ENCODE data around the gene COA6.

The COA6 gene

GRCh38 chr1:234413990-234414389 lies 40.7 kb downstream of the COA6 start:
- DNase-seq = no peak

GRCh38 chr1:234427950-234428646 lies 54.8 kb downstream of the COA6 start:
- no peak for DNase-seq

DNA sequence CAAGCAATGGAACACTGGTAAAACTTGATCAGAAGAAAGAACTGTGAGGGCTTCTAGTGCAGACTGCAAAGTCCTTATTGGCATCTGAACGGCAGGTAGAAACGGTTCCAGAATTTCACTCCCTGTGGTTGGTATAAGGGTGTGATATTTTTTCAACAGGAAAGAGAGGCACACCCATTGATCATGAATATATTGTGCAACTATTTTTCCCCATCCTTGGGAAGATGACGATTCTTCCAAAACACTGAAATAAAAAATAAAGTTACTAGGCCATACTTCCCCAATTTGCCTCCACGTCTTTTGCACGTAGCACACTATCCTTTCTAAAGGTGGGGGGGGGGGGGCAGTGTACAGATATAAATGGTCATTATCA lies 56.2 kb downstream of the COA6 start:
- no peak for DNase-seq

DNA sequence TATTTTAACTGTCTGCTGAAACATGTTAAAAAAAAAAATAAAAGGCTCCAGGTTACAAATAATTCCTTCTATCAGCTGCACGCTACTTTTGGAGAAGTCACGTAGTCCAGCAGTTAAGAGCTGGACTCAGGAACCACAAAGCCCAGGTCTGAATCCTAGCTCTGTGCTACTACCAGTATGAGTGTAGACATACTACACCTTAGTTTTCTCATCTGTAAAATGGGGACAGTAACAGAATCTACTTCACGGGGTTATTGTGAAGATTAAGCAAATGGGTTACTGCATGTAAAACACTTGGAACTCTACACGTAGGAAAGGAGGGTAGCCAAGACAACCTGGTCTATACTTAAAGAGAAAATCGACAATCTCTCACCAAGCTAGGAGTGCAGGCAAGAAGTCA lies 57.4 kb downstream of the COA6 start:
- no peak for DNase-seq

GRCh38 chr1:234431255-234431654 lies 58.0 kb downstream of the COA6 start:
- DNase-seq = no peak

- DNase-seq = no peak
These were observed 60.5 kb downstream of the COA6 start for GRCh38 chr1:234433563-234434285.
